Suppressor macrophage (primary cell): ENCODE results near the gene ZMPSTE24.
A peak's percentile ranks its signal among the peaks of the same experiment; 100 is the strongest.
"Not testable (repeated sequence)": the region's sequence is repeated elsewhere in the genome, so short reads cannot be mapped to it uniquely, and the experiment has no call there.

Source experiments
- DNase-seq, 4 experiments: peaks; one replicate each; pipeline ENCODE4 v3.0.0-alpha.2; 2020 to 2022
- total RNA-seq, 17 experiments: gene quantifications; one replicate each; lab custom pipeline; 2026; ENCODE audit warnings: mixed read lengths in 6 of 17, inconsistent platforms in 3 of 17; lab: John Stamatoyannopoulos, UW

The ZMPSTE24 gene
- total RNA-seq = 44.0 to 160 (median 110) reads per million in 17 experiments

DNA sequence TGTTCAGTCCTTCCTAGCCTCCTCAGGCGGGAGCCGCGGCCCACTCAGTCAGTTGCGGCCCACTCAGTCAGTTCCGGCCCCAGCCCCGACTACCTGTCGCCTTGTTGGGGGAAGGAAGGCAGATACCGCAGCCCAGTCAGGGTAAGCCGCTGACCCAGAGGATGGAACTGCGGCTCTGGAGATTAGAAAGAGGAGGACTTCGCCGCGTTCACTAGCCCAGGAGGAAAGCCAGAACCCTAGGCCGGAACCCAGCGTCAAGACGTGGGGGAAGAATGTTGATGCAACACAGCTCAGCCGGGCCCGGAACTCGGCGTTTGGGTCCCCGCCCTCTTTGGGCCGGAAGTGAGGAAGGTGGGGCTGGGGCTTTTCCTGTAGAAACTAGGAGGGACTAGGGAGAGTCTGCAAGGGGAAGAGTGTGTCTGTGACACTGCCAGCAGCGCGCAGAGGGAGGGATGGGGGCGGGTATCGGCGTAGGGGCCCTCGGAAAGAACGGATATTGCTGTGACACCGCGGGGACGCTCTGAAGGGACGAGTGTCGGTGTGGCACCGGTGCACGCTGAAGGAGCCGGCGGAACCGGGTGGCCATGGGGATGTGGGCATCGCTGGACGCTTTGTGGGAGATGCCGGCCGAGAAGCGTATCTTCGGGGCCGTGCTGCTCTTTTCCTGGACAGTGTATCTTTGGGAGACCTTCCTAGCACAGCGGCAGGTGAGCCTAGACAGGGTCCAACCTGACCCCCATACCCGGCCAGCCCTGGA is at the start of gene ZMPSTE24:
Gene ZMPSTE24, plus strand, starts transcription at position 549 of the 757 bp plus-strand sequence. Its CDS starts 36 bp downstream, at position 585.
- DNase-seq = peak; percentile 96 to 98 (median 98)

GRCh38 chr1:40210511-40211204 is 47.4 kb upstream of the ZMPSTE24 start:
- no peak for DNase-seq

DNA sequence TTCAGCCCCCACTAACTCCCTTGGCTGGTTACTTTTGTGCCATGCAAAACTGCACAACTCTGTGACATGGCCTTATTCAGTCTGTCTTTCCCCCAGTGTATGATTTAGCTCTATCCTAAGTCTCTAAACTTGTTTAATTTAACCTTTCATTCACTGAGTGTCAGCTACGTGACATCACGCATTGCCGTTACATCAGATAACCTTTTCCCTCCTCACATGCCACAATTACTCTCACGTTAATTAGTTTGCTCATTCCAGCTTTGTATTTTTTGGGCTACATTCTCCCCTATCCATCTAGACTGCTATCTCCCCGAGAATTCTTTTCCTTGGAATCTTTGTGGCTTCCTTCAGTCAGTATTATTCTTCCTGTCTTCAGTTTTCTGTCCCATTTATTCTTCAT is 39.7 kb upstream of the ZMPSTE24 start:
- DNase-seq = no peak

GRCh38 chr1:40221471-40221905 is 36.5 kb upstream of the ZMPSTE24 start:
- DNase-seq = not testable (repeated sequence)

- no peak for DNase-seq
Measured at GRCh38 chr1:40221977-40222772, 35.9 kb upstream of the ZMPSTE24 start.

DNA sequence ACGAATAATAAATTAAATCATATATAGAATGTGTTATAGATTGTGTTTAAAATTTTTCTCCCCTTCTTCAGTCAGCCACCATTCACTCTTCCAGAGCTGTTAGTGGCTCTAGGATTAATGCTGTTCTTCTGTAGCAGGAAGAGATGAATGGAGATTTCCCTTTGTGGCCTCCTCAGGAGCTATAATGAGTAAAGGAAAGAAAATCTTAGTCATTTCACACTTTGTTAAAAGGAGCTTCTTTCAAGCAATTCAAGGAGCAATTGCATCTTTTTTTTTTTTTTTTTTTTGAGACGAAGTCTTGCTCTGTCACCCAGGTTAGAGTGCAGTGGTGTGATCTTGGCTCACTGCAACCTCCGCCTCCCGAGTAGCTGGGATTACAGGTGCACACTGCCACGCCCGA is 34.0 kb upstream of the ZMPSTE24 start:
- no peak for DNase-seq

GRCh38 chr1:40226192-40226591 is 31.8 kb upstream of the ZMPSTE24 start:
- DNase-seq = no peak

GRCh38 chr1:40232444-40232843 is 25.6 kb upstream of the ZMPSTE24 start:
- no peak for DNase-seq

DNA sequence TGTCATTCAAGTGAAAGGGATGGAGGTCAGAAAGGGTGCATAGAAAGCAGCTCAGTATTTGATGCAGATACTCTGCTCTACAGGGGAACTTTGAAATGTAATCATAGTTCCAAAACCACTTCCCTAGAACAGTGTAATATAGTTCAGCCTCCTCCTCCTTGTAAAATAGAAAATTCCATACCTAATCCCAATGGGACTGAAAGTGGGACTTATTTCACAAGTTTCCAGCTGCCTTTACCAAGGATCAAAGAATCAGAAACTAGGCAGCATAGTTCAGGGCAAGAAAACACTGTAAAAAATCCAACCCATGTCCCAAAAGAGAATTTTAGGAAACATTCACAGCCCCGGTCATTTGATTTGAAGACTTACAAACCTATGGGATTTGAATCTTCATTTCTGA is 18.4 kb upstream of the ZMPSTE24 start:
- DNase-seq = no peak

DNA sequence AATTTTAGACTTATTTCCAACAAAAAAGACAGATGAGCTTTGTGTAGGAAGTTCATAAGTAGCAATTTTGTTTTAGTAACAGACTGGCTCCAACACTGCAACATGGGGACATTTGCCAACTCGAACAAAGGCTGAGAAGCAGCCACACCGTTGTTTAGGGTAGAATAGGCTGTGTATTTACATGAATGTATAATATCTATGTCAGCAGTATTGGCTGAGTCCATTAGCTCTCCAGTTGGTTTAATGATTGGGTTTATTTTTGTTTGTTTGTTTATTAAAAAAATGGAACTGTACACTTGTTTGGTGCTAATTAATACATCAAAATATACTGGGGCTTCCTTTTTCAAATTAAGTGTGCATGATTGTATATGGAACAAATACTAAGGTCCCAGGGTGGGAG is 17.6 kb upstream of the ZMPSTE24 start:
- DNase-seq = no peak

- DNase-seq = peak in 2 of 4 experiments; percentile 48 to 57
Measured at GRCh38 chr1:40241362-40241761, 16.7 kb upstream of the ZMPSTE24 start.

DNA sequence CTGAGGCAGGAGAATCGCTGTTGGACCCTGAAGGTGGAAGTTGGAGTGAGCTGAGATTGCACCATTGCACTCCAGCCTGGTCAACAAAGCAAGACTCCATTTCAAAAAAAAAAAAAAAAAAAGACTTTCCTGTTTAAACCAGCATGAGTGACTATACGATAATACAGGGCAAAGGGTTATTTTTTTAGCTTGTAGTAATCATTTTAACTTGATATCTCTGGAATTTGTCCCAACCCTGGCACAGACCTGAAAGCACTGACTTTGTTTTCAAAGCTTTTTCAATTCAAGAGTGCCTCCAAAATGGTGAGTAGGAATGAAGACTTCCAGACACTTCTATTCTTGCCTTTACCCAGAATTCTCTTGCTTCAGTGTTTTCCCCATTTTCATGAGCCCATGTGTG is 14.7 kb upstream of the ZMPSTE24 start:
- peak in 3 of 4 experiments; percentile 20 to 30 (median 25) for DNase-seq

DNA sequence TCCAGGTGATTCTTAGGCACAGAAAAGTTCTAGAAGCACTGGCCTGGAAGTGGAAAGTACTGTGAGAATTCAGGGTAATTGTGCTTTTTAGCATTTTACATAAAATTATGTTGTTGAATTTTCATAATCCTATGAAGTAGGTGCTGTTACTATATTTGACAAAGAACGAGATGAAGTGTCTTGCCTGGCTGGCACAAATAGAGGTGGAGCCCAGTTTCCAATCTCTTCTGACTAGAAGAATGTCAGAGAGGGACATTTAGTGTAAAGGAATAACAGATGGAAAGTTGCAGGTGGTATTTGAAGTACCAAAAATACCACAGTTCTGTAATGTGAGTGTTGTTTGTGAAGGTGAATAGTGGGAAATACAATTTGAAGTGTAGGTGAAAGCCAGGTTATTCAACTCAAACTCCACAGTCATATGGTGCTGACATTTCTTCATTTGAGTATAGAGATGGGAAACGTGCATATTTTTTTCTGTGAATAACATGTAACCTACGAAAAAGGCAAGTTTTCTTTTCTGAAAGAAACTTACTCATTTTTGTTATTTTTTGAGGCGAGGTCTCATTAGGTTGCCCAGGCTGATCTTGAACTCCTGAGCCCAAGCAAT is 13.8 kb upstream of the ZMPSTE24 start:
- DNase-seq = no peak

GRCh38 chr1:40245686-40246085 is 12.3 kb upstream of the ZMPSTE24 start:
- DNase-seq = no peak

DNA sequence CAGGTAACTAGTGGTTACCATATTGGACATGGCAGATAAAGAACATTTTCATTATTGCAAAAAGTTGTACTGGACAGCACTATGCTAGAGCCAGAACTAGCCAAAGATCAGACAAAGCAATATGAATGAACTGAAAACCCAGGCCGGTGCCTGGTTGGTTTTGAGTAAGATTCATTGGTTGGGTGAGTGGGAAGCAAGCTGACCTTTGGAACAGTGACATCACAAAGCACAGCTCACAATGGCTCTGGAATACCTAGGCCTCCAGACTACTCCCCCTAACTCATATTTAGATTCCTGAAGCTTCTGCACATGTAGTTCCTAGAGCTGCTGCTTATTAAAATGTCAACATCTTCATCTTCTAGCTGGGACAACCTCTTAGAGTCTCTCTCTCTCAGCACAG is 10.4 kb upstream of the ZMPSTE24 start, which contains the start of gene TMCO2:
Gene TMCO2, plus strand, starts transcription at position 283 of the 400 bp plus-strand sequence. Its CDS starts 57 bp downstream, at position 340.
- DNase-seq = peak in 3 of 4 experiments; percentile 4 to 20 (median 8)

DNA sequence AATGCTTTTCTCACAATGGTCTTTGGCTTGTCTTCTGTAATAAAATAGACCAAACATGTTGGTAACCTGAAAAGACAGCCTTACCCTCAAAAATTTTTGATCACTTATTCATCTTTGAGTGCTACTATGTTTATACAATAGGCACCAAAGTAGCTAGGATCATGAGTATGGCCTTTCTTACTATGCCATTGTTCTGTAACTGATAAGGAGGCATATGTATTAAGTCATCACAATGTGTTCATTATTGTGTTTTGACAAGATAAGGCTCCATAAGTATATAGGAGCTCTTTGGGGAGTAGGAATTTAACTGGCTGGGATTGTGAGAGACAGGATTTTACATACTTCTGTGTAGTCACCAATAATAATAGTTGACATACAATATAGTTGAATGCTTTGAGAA is 9.6 kb upstream of the ZMPSTE24 start:
- no peak for DNase-seq

- peak in 1 of 4 experiments; percentile 9 for DNase-seq
Measured at GRCh38 chr1:40251456-40251855, 6.6 kb upstream of the ZMPSTE24 start.

DNA sequence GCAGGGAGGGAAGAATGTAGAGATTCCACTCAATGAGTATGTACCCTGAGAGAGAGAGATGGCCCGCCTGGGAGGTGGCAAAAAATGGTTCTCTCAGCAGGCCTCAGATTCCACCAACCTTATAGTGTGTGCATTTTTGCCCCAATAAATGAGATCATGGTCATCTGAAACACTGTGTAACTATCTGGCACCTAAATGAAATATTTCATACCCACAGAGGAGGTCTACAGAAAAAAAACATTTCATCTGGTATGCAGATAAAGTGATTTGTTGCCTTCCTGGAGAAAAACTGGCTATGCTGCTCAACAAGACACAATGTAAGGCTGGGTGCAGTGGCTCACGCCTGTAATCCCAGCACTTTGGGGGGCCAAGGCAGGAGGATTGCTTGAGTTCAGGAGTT is 5.4 kb upstream of the ZMPSTE24 start:
- DNase-seq = no peak

DNA sequence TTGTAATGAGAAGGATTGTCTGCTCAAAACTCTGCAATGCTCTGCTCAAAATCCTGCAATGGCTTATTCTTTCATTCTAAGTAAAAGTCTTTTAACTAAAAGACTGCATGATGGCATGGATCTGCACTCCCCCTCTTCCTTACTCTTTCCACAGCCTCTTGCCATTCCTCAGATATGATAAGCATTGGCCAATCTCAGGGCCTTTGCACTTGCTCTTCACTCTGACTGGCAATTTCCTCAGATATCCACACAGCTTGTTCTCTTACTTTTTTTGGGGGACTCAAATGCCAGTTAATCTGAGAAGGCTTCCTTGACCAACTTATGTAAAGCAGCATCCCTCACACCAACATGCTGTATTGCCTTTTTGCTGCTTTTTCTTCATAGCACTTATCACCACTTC is 2.8 kb upstream of the ZMPSTE24 start:
- no peak for DNase-seq

DNA sequence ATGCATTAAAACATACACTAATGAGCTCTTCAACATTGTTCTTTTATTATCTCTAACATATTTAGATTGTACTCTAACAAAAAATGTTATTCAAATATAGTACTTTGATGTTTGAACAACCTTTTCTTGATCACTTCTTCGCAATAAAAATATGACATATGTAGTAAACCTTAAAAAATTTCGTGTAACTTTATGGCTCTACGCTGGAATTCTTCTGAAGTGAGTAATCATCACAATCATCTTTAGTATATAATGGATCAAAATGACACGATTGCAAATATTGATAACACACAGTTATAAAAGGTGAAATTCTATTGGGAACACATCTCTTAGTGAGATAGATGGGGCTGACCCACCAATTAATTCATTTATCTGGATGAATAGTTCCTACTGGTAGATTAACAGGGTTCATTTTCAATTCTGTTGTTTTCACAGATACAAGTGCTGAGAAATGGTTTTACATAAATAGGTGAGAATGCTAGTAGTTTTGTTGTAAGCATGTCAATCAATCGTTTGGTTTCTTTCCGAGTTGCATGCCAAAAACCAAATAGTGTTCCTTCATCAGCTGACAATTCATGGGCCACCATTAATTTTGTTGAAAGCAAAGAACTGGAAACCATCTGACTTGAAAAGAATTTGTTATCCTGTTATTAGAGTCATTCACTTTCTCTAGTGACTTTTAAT is 1.5 kb upstream of the ZMPSTE24 start:
- DNase-seq = peak in 1 of 4 experiments; percentile 7

DNA sequence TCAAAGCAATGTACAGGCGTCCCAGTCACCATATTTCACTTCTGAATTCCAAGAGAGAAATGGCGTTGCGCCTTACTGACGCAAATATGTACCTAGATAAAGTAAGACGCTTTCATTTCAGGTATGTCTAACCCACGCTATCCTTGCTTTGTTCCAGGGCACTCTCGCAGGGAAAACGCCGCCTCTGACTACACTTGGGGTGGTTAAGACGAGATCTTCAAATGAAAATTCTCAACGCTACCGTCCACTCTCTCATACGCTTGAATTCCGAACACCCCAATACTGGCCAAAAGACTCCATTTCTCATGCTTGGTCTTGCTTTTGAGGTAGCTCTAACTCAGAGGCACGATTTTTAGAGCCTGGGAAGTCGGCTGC is 736 bp upstream of the ZMPSTE24 start:
- peak in 1 of 4 experiments; percentile 38 for DNase-seq

- DNase-seq = peak in 3 of 4 experiments; percentile 24 to 43 (median 29)
Measured at GRCh38 chr1:40258445-40258769, 371 bp downstream of the ZMPSTE24 start.
